CD4-positive, alpha-beta T cell (primary cell): ENCODE data around the gene GLRX. TPM values are rescaled to one million over a fixed set of nuclear protein-coding genes. Genes with fewer than 3 reads are reported as not detected.
A peak's percentile ranks its signal among the peaks of the same experiment; 100 is the strongest.

Source experiments
- ATAC-seq: fragments of 200-7000 bp; cut with Tn5 transposase; one replicate; pipeline ENCODE4 v1.10.0; 2022; ENCODE audit warnings: mild to moderate bottlenecking; ENCODE audit not compliant: poor library complexity
- CTCF ChIA-PET: fragments of 350-600 bp; sonication (Branson Sonifier 250); formaldehyde crosslinking; loops from one replicate; lab custom pipeline; 2021; ENCODE audit warnings: antibody characterized with exemption, inconsistent platforms; lab: Charles Lee
- POLR2A ChIA-PET: fragments of 350-600 bp; sonication (Branson Sonifier 250); formaldehyde crosslinking; loops from one replicate; lab custom pipeline; 2021; ENCODE audit warnings: antibody characterized with exemption, inconsistent platforms; lab: Charles Lee
- DNase-seq, 14 experiments: peaks; one replicate each; pipeline ENCODE4 v3.0.0-alpha.2; 2013 to 2020; ENCODE audit warnings: mixed read lengths in 2 of 14
- H3K27ac ChIP-seq, 2 donors: one replicate each; pipeline versions ENCODE4 v1.5.1 to v1.7.0; 2013; ENCODE audit warnings: low read length in 2 of 2, low read depth in 1 of 2, mild to moderate bottlenecking in 1 of 2
- H3K27me3 ChIP-seq, 2 experiments: 1 replicate in 1 of 2; 2 replicates in 1 of 2; pipeline versions ENCODE4 v1.6.1 to v1.7.0; 2013; ENCODE audit warnings: low read length in 2 of 2, control low read depth in 1 of 2, mild to moderate bottlenecking in 1 of 2, moderate library complexity in 1 of 2; ENCODE audit not compliant: insufficient read depth in 2 of 2, control insufficient read depth in 1 of 2
- H3K36me3 ChIP-seq: one replicate; pipeline ENCODE4 v1.6.1; 2013; ENCODE audit warnings: low read length, control low read depth; ENCODE audit not compliant: insufficient read depth
- H3K4me1 ChIP-seq: one replicate; pipeline ENCODE4 v1.6.1; 2013; ENCODE audit warnings: low read length, control low read depth; ENCODE audit not compliant: insufficient read depth
- H3K4me3 ChIP-seq: one replicate; pipeline ENCODE4 v1.5.1; 2013; ENCODE audit warnings: mild to moderate bottlenecking, low read length, moderate library complexity
- H3K9me3 ChIP-seq, 2 experiments: 1 replicate in 1 of 2; 2 replicates in 1 of 2; pipeline versions ENCODE4 v1.6.1 to v1.7.0; 2013; ENCODE audit warnings: low read length in 2 of 2, mild to moderate bottlenecking in 2 of 2, control low read depth in 1 of 2, moderate library complexity in 1 of 2; ENCODE audit not compliant: control insufficient read depth in 1 of 2, insufficient read depth in 1 of 2
- H3K27ac Mint-ChIP-seq: one replicate; pipeline ENCODE4 v1.8.0; 2020; ENCODE audit warnings: mixed read lengths
- H3K27me3 Mint-ChIP-seq: one replicate; pipeline ENCODE4 v1.8.0; 2021; ENCODE audit warnings: mixed read lengths
- H3K36me3 Mint-ChIP-seq: one replicate; pipeline ENCODE4 v1.8.0; 2021; ENCODE audit warnings: low read depth, mixed read lengths
- H3K4me1 Mint-ChIP-seq: one replicate; pipeline ENCODE4 v1.8.0; 2021; ENCODE audit warnings: low read depth, mixed read lengths
- H3K4me3 Mint-ChIP-seq: one replicate; pipeline ENCODE4 v1.8.0; 2020; ENCODE audit warnings: mild to moderate bottlenecking, mixed read lengths
- H3K9me3 Mint-ChIP-seq: one replicate; pipeline ENCODE4 v1.8.0; 2020; ENCODE audit warnings: mixed read lengths
- CTCF ChIP-seq: fragments of 200-600 bp; IDR thresholded peaks from one replicate; pipeline ENCODE4 v1.8.0; 2022; ENCODE audit warnings: antibody characterized with exemption, mild to moderate bottlenecking
- intact Hi-C, 2 experiments: fragments of 100-400 bp; cut with DNase I in 1 of 2; cut with micrococcal nuclease in 1 of 2; formaldehyde crosslinking; loops; one replicate each; pipeline versions ENCODE4 v1.15.1 to v1.9.0; 2023 to 2025; cut with DNase I, micrococcal nuclease
- total RNA-seq, 174 experiments: library from RNA in 2 of 174; stranded (reverse) in 2 of 174; gene quantifications; one replicate each; pipeline ENCODE4 v1.2.3 and lab custom pipeline; 2021 to 2026

Gene GLRX
- total RNA-seq, 2 experiments from 2014 or later, result 16.9 to 18.7 TPM

- Mint-ChIP-seq H3K27me3 (no peaks in the 10 kb centered on the region), H3K9me3 (no peaks in the 10 kb centered on the region), H3K4me1 (peaks cover 15% of the 10 kb centered on the region), H3K4me3 (peak overlapping the region; percentile 12), H3K27ac (peak overlapping the region; percentile 75), H3K36me3 (no peaks in the 10 kb centered on the region)
- peak; percentile 52 for TF ChIP-seq CTCF
- DNase-seq, result peak in 12 of 14 experiments; percentile 32 to 86 (median 53)
- Histone ChIP-seq H3K36me3 (no peaks in the 10 kb centered on the region), H3K9me3 (no peaks in the 10 kb centered on the region), H3K27ac (peak overlapping the region in 1 of 2 donors; percentile 37), H3K4me3 (no peak overlapping the region), H3K27me3 (peaks cover 0 to 3% of the 10 kb centered on the region in 2 experiments), H3K4me1 (peaks cover 20% of the 10 kb centered on the region)
- peak; percentile 71 for ATAC-seq
- ChIA-PET POLR2A (interaction anchor here (0.7 to 2.3 kb wide), 5 partner anchors 9 to 198 kb away, joined by 3 to 14 read pairs (median 5); partner anchors contain the start of genes GLRX and RFESD), CTCF (interaction anchor here (1.0 to 8.4 kb wide), 5 partner anchors 8 to 493 kb away, joined by 3 to 79 read pairs (median 3); partner anchors contain the start of gene GLRX)
- intact Hi-C loops, result loop anchor here (1.0 to 10.0 kb wide), 5 partner anchors 36 to 1342 kb away; partner anchors contain the start of genes ARSK (in 2 of the 2), SKIC3 (in 2 of the 2) and RIOK2 (in 1 of the 2)
These were observed 20.5 kb upstream of the GLRX start for GRCh38 chr5:95842854-95843544.

GRCh38 chr5:95841914-95842812, 19.6 kb upstream of the GLRX start:
- Histone ChIP-seq H3K27me3 (no peaks in the 10 kb centered on the region), H3K27ac (peak overlapping the region in 1 of 2 donors; percentile 37), H3K4me3 (no peak overlapping the region), H3K4me1 (peaks cover 20% of the 10 kb centered on the region), H3K36me3 (no peaks in the 10 kb centered on the region), H3K9me3 (no peaks in the 10 kb centered on the region)
- ChIA-PET CTCF (interaction anchor here (1.2 to 8.4 kb wide), 2 partner anchors 61 to 494 kb away, joined by 3 to 79 read pairs; no protein-coding TSS in a partner anchor), POLR2A (interaction anchor here (1.9 to 2.1 kb wide), 2 partner anchors 33 to 61 kb away, joined by 7 to 9 read pairs; no protein-coding TSS in a partner anchor)
- H3K4me1 Mint-ChIP-seq, result peaks cover 23% of the 10 kb centered on the region
- intact Hi-C loops, result loop anchor here (2.0 to 10.0 kb wide), 5 partner anchors 21 to 1343 kb away; partner anchors contain the start of genes ARSK (in 2 of the 2), SKIC3 (in 2 of the 2) and RIOK2 (in 1 of the 2)
- H3K27ac Mint-ChIP-seq, result peak overlapping the region; percentile 75
- no peaks in the 10 kb centered on the region for H3K36me3 Mint-ChIP-seq
- no peaks in the 10 kb centered on the region for H3K27me3 Mint-ChIP-seq
- DNase-seq (peak in 2 of 14 experiments; percentile 41 to 46), ATAC-seq (no peak)
- H3K9me3 Mint-ChIP-seq, result no peaks in the 10 kb centered on the region
- no peak overlapping the region for H3K4me3 Mint-ChIP-seq
- TF ChIP-seq CTCF, result no peak
